ENCODE data around the gene ASMTL. TPM values are rescaled to one million over a fixed set of nuclear protein-coding genes. Genes with fewer than 3 reads are reported as not detected.

ASMTL gene
- polyA plus RNA-seq, 1 donor (not counting 4 experiments of a cell fraction or from before 2014, with no cell fraction given): 13.8 TPM

DNA sequence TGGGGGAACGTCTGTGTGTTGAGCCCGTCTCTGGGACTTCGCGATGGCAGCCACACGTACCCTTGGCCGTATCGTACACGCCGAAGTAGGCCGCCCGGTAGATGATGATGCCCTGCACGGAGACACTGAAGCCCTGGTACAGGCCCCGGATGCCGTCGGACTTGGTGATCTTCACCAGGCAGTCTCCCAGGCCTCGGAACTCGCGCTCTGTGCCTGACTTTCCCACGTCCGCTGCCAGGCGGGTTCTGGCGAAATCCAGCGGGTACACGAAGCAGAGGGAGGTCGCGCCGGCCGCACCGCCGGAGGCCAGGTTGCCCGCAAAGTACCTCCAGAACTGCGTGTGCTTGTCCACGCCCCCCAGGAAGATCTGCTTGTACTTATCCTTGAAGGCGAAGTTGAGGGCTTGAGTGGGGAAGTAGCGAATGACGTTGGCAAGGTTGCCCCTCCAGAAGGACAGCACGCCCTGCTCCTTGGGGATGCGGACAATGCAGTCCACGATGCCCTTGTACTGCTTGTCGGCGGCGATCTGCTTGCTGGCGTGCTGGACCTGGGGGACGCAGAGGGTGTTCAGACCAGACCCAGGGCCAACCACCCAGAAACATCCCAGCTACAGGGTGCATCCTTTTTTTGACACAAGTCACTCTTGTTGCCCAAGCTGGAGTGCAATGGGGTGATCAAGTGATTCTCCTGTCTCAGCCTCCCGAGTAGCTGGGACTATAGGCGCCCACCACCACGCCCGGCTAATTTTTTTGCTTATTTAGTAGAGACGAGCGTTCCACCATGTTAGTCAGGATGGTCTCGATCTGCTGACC, 63.3 kb downstream of the ASMTL start:
- dilution Hi-C loops (cut with MboI; ENCODE audit: extremely low pct_ligation_motif_present, low sequenced_read_pairs): no loop called here
- TF ChIP-seq, protein P1, sequence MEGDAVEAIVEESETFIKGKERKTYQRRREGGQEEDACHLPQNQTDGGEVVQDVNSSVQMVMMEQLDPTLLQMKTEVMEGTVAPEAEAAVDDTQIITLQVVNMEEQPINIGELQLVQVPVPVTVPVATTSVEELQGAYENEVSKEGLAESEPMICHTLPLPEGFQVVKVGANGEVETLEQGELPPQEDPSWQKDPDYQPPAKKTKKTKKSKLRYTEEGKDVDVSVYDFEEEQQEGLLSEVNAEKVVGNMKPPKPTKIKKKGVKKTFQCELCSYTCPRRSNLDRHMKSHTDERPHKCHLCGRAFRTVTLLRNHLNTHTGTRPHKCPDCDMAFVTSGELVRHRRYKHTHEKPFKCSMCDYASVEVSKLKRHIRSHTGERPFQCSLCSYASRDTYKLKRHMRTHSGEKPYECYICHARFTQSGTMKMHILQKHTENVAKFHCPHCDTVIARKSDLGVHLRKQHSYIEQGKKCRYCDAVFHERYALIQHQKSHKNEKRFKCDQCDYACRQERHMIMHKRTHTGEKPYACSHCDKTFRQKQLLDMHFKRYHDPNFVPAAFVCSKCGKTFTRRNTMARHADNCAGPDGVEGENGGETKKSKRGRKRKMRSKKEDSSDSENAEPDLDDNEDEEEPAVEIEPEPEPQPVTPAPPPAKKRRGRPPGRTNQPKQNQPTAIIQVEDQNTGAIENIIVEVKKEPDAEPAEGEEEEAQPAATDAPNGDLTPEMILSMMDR (optimal IDR thresholded peaks at IDR 0.05 in 1 of 3, IDR thresholded peaks at IDR 0.05 in 1 of 3, conservative IDR thresholded peaks at IDR 0.05 in 1 of 3; ENCODE audit: extremely low read depth in 1 of 3, insufficient read depth in 2 of 3, low read length in 3 of 3): no peak
- no peak for TF ChIP-seq EZH2 (IDR thresholded peaks at IDR 0.05; ENCODE audit: low read length)
- Histone ChIP-seq H4K20me1 (ENCODE audit: control insufficient read depth, extremely low read depth, insufficient read depth, low read length) (peaks cover 41% of the 10 kb centered on the region), H3K9me1 (ENCODE audit: control insufficient read depth, extremely low read depth, insufficient read depth, low read length) (no peaks in the 10 kb centered on the region), H3K4me2 (ENCODE audit: control insufficient read depth, extremely low read depth, insufficient read depth, low read depth, low read length) (no peak overlapping the region), H3K4me1 (ENCODE audit: control insufficient read depth, extremely low read depth, insufficient read depth, low read length) (peaks cover 6% of the 10 kb centered on the region), H2AFZ (ENCODE audit: control insufficient read depth, low read length) (no peak overlapping the region), H3K36me3 (ENCODE audit: control insufficient read depth in 2 of 2, extremely low read depth in 1 of 2, insufficient read depth in 2 of 2, low read length in 2 of 2) (peaks cover 26 to 53% of the 10 kb centered on the region in 2 experiments), H3K4me3 (ENCODE audit: control insufficient read depth in 2 of 3, extremely low read depth in 1 of 3, insufficient read depth in 2 of 3, low read depth in 1 of 3, low read length in 3 of 3) (no peak overlapping the region), H3K27me3 (ENCODE audit: control insufficient read depth, extremely low read depth, insufficient read depth, low read length) (no peaks in the 10 kb centered on the region), H3K9ac (ENCODE audit: control insufficient read depth, extremely low read depth, insufficient read depth, low read length) (no peak overlapping the region), H3K9me3 (ENCODE audit: control insufficient read depth, low read depth, low read length) (no peaks in the 10 kb centered on the region), H3K79me2 (ENCODE audit: control insufficient read depth, insufficient read depth, low read length) (peaks cover 55% of the 10 kb centered on the region), H3K27ac (ENCODE audit: control insufficient read depth, insufficient read depth, low read length) (no peak overlapping the region)
- DNase-seq (ENCODE audit: low read depth, low spot score) (no peak), FAIRE-seq (no peak)

GRCh38 chrX:1388651-1389050, 64.1 kb downstream of the ASMTL start:
- Histone ChIP-seq H2AFZ (ENCODE audit: control insufficient read depth, low read length) (no peak overlapping the region), H4K20me1 (ENCODE audit: control insufficient read depth, extremely low read depth, insufficient read depth, low read length) (peaks cover 41% of the 10 kb centered on the region), H3K4me1 (ENCODE audit: control insufficient read depth, extremely low read depth, insufficient read depth, low read length) (peaks cover 6% of the 10 kb centered on the region), H3K9ac (ENCODE audit: control insufficient read depth, extremely low read depth, insufficient read depth, low read length) (no peak overlapping the region), H3K36me3 (ENCODE audit: control insufficient read depth in 2 of 2, extremely low read depth in 1 of 2, insufficient read depth in 2 of 2, low read length in 2 of 2) (peaks cover 26 to 53% of the 10 kb centered on the region in 2 experiments), H3K4me2 (ENCODE audit: control insufficient read depth, extremely low read depth, insufficient read depth, low read depth, low read length) (no peak overlapping the region), H3K9me3 (ENCODE audit: control insufficient read depth, low read depth, low read length) (no peaks in the 10 kb centered on the region), H3K9me1 (ENCODE audit: control insufficient read depth, extremely low read depth, insufficient read depth, low read length) (no peaks in the 10 kb centered on the region), H3K4me3 (ENCODE audit: control insufficient read depth in 2 of 3, extremely low read depth in 1 of 3, insufficient read depth in 2 of 3, low read depth in 1 of 3, low read length in 3 of 3) (no peak overlapping the region), H3K79me2 (ENCODE audit: control insufficient read depth, insufficient read depth, low read length) (peaks cover 55% of the 10 kb centered on the region), H3K27ac (ENCODE audit: control insufficient read depth, insufficient read depth, low read length) (no peak overlapping the region), H3K27me3 (ENCODE audit: control insufficient read depth, extremely low read depth, insufficient read depth, low read length) (no peaks in the 10 kb centered on the region)
- TF ChIP-seq, protein P1 (optimal IDR thresholded peaks at IDR 0.05 in 1 of 3, IDR thresholded peaks at IDR 0.05 in 1 of 3, conservative IDR thresholded peaks at IDR 0.05 in 1 of 3; ENCODE audit: extremely low read depth in 1 of 3, insufficient read depth in 2 of 3, low read length in 3 of 3): no peak
- DNase-seq (ENCODE audit: low read depth, low spot score) (no peak), FAIRE-seq (no peak)
- dilution Hi-C loops (cut with MboI; ENCODE audit: extremely low pct_ligation_motif_present, low sequenced_read_pairs): no loop called here
